Sigmoid colon (tissue), 7 donors: ENCODE measurements around the gene SOHLH2. TPM values are rescaled to one million over a fixed set of nuclear protein-coding genes. Genes with fewer than 3 reads are reported as not detected.

ENCODE experiments used
- DNase-seq: peaks from one replicate; pipeline ENCODE4 v3.0.0-alpha.2; 2019
- H3K27ac ChIP-seq, 4 donors: fragments of 200-600 bp; sonication (generic); one replicate each; pipeline ENCODE4 v1.5.1; 2016 to 2019; ENCODE audit warnings: mild to moderate bottlenecking in 1 of 4
- H3K27me3 ChIP-seq, 3 donors: fragments of 200-600 bp; sonication (generic); one replicate each; pipeline ENCODE4 v1.5.1; 2019; ENCODE audit warnings: mild to moderate bottlenecking in 1 of 3
- H3K36me3 ChIP-seq, 4 donors: fragments of 200-600 bp; sonication (generic); one replicate each; pipeline ENCODE4 v1.5.1; 2016 to 2019
- H3K4me1 ChIP-seq, 4 donors: fragments of 200-600 bp; sonication (generic); one replicate each; pipeline ENCODE4 v1.5.1; 2017 to 2019
- H3K4me3 ChIP-seq, 4 donors: fragments of 200-600 bp; sonication (generic); one replicate each; pipeline ENCODE4 v1.5.1; 2017 to 2019; ENCODE audit warnings: mild to moderate bottlenecking in 2 of 4, moderate library complexity in 1 of 4
- H3K9me3 ChIP-seq, 4 donors: fragments of 200-600 bp in 3 of 4; sonication (generic) in 3 of 4; one replicate each; pipeline versions ENCODE4 v1.5.1 to v1.6.1; 2013 to 2019
- CTCF ChIP-seq, 4 experiments: fragments of 450-650 bp in 3 of 4; fragments of 200-600 bp in 1 of 4; IDR thresholded peaks; one replicate each; pipeline ENCODE4 v1.5.1; 2016 to 2019; ENCODE audit warnings: antibody characterized with exemption in 4 of 4, mild to moderate bottlenecking in 3 of 4, moderate library complexity in 2 of 4
- EP300 ChIP-seq, 4 donors: sonication (generic); formaldehyde crosslinking; IDR thresholded peaks; one replicate each; pipeline ENCODE4 v1.6.1; 2017; ENCODE audit warnings: antibody characterized with exemption in 4 of 4
- POLR2A ChIP-seq, 2 donors: fragments of 450-650 bp; IDR thresholded peaks; one replicate each; pipeline ENCODE4 v1.6.1; 2016; ENCODE audit warnings: antibody characterized with exemption in 2 of 2, mild to moderate bottlenecking in 2 of 2, moderate library complexity in 2 of 2
- POLR2AphosphoS5 ChIP-seq, 4 donors: sonication (generic); formaldehyde crosslinking; IDR thresholded peaks; one replicate each; pipeline ENCODE4 v1.6.1; 2017; ENCODE audit warnings: antibody characterized with exemption in 4 of 4
- WGBS, 2 donors: extraction: QIAGEN DNeasy Blood & Tissue Kit; methylation state at CpG; one replicate each; pipeline ENCODE4 v1.1.7; 2013; 5-methylcytosine and 5-hydroxymethylcytosine counted together
- intact Hi-C: fragments of 100-400 bp; cut with DNase I; formaldehyde crosslinking; loops from one replicate; pipeline ENCODE4 v1.15.1; 2023
- polyA plus RNA-seq, 3 donors: library from polyadenylated mRNA; stranded (reverse); fragments of 200-250 nt; gene quantifications; one replicate each; pipeline ENCODE4 v1.2.3, GENCODE V29; 2013
- total RNA-seq, 4 donors: library from RNA; depleted of rRNA; stranded (reverse); fragments of >200 nt; gene quantifications; one replicate each; pipeline ENCODE4 v1.1.0, GENCODE V29; 2016
- donor health status: healthy with polysubstance abuse.
- donor health status: Bipolar disorder and iron deficiency.
- donor health status: healthy.

Gene SOHLH2
- total and polyA plus RNA-seq, 7 donors, result 0.06 to 6.1 (median 1.3) TPM; not detected in 3

- Histone ChIP-seq H3K4me3 (no peak overlapping the region), H3K4me1 (no peaks in the 10 kb centered on the region), H3K36me3 (no peaks in the 10 kb centered on the region), H3K27me3 (no peaks in the 10 kb centered on the region), H3K9me3 (no peaks in the 10 kb centered on the region), H3K27ac (no peak overlapping the region)
- TF ChIP-seq POLR2AphosphoS5 (IDR thresholded peaks at IDR 0.05) (no peak), CTCF (IDR thresholded peaks at IDR 0.05) (no peak), POLR2A (IDR thresholded peaks at IDR 0.05) (no peak), EP300 (IDR thresholded peaks at IDR 0.05) (no peak)
- WGBS, 2 donors, result 77 to 79% methylated on average over 4 of the region's 4 CpGs
- intact Hi-C loops, result no loop called here
- DNase-seq, result no peak
Measured at GRCh38 chr13:36173571-36174322, 40.6 kb downstream of the SOHLH2 start.

- no peaks in the 10 kb centered on the region for H3K9me3 ChIP-seq
- intact Hi-C loops, result no loop called here
- H3K4me3 ChIP-seq, result no peak overlapping the region
- no peaks in the 10 kb centered on the region for H3K27me3 ChIP-seq
- H3K4me1 ChIP-seq, result peaks cover 0 to 11% (median 4%) of the 10 kb centered on the region in 4 donors
- H3K27ac ChIP-seq, result no peak overlapping the region
- no peak for DNase-seq
- TF ChIP-seq CTCF (IDR thresholded peaks at IDR 0.05), result no peak
- no peak for TF ChIP-seq POLR2AphosphoS5 (IDR thresholded peaks at IDR 0.05)
- no peak for TF ChIP-seq POLR2A (IDR thresholded peaks at IDR 0.05)
- TF ChIP-seq EP300 (IDR thresholded peaks at IDR 0.05), result no peak
- no peaks in the 10 kb centered on the region for H3K36me3 ChIP-seq
- WGBS, 2 donors, result 80 to 89% methylated on average over 5 of the region's 5 CpGs
Measured at GRCh38 chr13:36166046-36166445, 48.3 kb downstream of the SOHLH2 start.

GRCh38 chr13:36163809-36164308 lies 50.5 kb downstream of the SOHLH2 start:
- peak; percentile 79 for DNase-seq
- no peaks in the 10 kb centered on the region for H3K9me3 ChIP-seq
- H3K27me3 ChIP-seq, result no peaks in the 10 kb centered on the region
- TF ChIP-seq CTCF (IDR thresholded peaks at IDR 0.05) (no peak), POLR2AphosphoS5 (IDR thresholded peaks at IDR 0.05) (peak in 2 of 4 donors; percentile 16 to 26)
- WGBS, 2 donors, result 54 to 65% methylated on average over 7 of the region's 7 CpGs
- no peak overlapping the region for H3K4me3 ChIP-seq
- no peak overlapping the region for H3K27ac ChIP-seq
- H3K36me3 ChIP-seq, result no peaks in the 10 kb centered on the region
- H3K4me1 ChIP-seq, result peaks cover 0 to 11% (median 4%) of the 10 kb centered on the region in 4 donors
- intact Hi-C loops, result no loop called here

- intact Hi-C loops, result no loop called here
- TF ChIP-seq EP300 (IDR thresholded peaks at IDR 0.05) (no peak), POLR2A (IDR thresholded peaks at IDR 0.05) (no peak), POLR2AphosphoS5 (IDR thresholded peaks at IDR 0.05) (no peak)
- no peak for DNase-seq
- WGBS, 2 donors, result 83 to 86% methylated on average over 6 of the region's 6 CpGs
- Histone ChIP-seq H3K4me3 (no peak overlapping the region), H3K9me3 (no peaks in the 10 kb centered on the region), H3K4me1 (peaks cover 0 to 11% (median 4%) of the 10 kb centered on the region in 4 donors), H3K27ac (no peak overlapping the region), H3K27me3 (no peaks in the 10 kb centered on the region), H3K36me3 (no peaks in the 10 kb centered on the region)
Measured at GRCh38 chr13:36163286-36163685, 51.1 kb downstream of the SOHLH2 start.

GRCh38 chr13:36160297-36160696 lies 54.1 kb downstream of the SOHLH2 start:
- no peak overlapping the region for H3K27ac ChIP-seq
- DNase-seq, result no peak
- intact Hi-C loops, result no loop called here
- H3K36me3 ChIP-seq, result no peaks in the 10 kb centered on the region
- H3K4me3 ChIP-seq, result no peak overlapping the region
- peaks cover 0 to 15% (median 4%) of the 10 kb centered on the region in 4 donors for H3K4me1 ChIP-seq
- 68 to 81% methylated on average over 4 of the region's 4 CpGs for WGBS, 2 donors
- H3K27me3 ChIP-seq, result no peaks in the 10 kb centered on the region
- TF ChIP-seq EP300 (IDR thresholded peaks at IDR 0.05), result no peak
- TF ChIP-seq POLR2AphosphoS5 (IDR thresholded peaks at IDR 0.05), result no peak
- TF ChIP-seq POLR2A (IDR thresholded peaks at IDR 0.05), result no peak
- no peak for TF ChIP-seq CTCF (IDR thresholded peaks at IDR 0.05)
- no peaks in the 10 kb centered on the region for H3K9me3 ChIP-seq
